DMS53 treated with DMSO at 0.1 percent for 48 hours (cell line): Measurements from ENCODE around the gene MOCS2.

Experiments
- DNase-seq: peaks from one replicate; lab custom pipeline; 2025; ENCODE audit not compliant: unreplicated experiment; lab: John Stamatoyannopoulos, UW

The MOCS2 gene

GRCh38 chr5:53055365-53055764 is 54.2 kb downstream of the MOCS2 start:
- no peak for DNase-seq

GRCh38 chr5:53053364-53053763 is 56.2 kb downstream of the MOCS2 start:
- DNase-seq, result no peak

GRCh38 chr5:53052499-53052898 is 57.1 kb downstream of the MOCS2 start:
- no peak for DNase-seq

- no peak for DNase-seq
Observed at GRCh38 chr5:53048248-53048647, 61.3 kb downstream of the MOCS2 start.
